Measurements from ENCODE around the gene XXYLT1. TPM values are rescaled to one million over a fixed set of nuclear protein-coding genes. Genes with fewer than 3 reads are reported as not detected.

Gene XXYLT1
- total and polyA plus RNA-seq, 12 donors, result 2.2 to 7.2 (median 3.6) TPM

DNA sequence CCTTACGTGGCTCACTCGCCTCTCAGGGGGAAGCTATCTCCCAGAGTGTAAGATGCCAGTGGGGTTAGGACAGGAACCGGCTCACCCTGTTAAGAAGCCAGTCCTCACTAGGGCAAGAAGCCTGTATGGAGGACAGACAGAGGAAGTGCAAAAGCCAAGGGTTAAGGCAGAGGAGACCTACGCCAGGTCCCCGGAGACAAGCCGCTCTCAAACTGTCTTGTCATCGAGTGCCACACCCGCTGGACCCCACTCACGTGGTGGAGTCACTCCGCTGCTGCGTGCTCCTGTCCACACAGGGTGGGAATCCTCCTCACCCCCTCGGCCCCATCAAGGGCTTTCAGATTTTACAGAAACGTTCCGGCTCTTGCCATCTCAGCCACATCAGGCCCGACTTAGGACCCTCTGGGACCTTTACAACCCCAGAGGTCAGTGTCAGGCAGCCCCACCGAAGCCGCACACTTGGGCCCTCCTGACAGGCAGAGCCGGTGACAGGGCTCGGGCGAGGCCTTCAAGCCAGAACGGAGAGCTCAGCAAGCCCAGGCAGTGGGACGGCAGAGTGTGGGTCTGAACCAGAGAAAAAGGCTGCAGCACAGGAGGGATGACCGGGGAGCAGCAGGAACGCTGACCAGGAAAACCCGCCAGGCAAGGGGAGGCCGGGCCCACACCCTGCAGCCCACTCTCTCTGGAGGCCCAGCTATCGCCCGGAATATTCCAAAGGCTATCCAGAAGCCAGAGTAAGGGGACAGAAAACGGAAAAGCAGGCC is 61.7 kb downstream of the XXYLT1 start:
- Histone ChIP-seq H3K4me3 (peak overlapping the region in 4 of 10 donors; percentile 3 to 26 (median 11)), H3K36me3 (no peaks in the 10 kb centered on the region), H3K27me3 (no peaks in the 10 kb centered on the region), H3K4me1 (peaks cover 16 to 59% (median 46%) of the 10 kb centered on the region in 9 donors), H3K27ac (peak overlapping the region; percentile 72 to 90 (median 78)), H3K9me3 (no peaks in the 10 kb centered on the region)
- intact Hi-C loops (cut with DNase I), result loop anchor here in 1 of 10 donors (10.0 kb wide), 1 partner anchor 54 kb away; no protein-coding TSS in a partner anchor
- DNase-seq (peak in 1 of 2 donors; percentile 39), ATAC-seq (peak; percentile 38 to 66 (median 56))
- no peak for TF ChIP-seq CTCF (IDR thresholded peaks at IDR 0.05)
- WGBS, 2 donors, result 66 to 72% methylated on average over 29 of the region's 29 CpGs

DNA sequence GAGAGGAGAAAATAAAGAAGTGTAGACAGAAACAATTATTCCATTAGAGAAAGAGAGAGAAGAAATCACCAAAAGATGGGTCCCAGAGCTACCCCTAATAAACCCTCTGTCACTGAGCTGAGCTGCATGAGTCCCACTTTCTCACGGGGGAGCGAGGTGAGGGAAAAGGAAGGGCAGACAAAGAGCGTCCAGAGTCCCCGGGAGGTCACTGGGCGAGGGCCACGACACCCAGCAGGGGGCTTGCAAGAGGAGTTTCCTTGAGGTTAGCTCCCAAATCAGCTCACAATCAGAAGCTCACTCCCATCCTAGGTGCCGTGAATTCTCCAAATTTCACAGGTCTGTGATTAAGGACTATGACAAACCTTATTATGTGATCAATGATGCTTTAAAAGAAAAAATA is 62.3 kb downstream of the XXYLT1 start:
- WGBS, 2 donors, result 87 to 91% methylated on average over 7 of the region's 7 CpGs
- Histone ChIP-seq H3K27ac (peak overlapping the region; percentile 72 to 90 (median 78)), H3K4me1 (peaks cover 16 to 64% (median 50%) of the 10 kb centered on the region in 9 donors), H3K36me3 (no peaks in the 10 kb centered on the region), H3K9me3 (no peaks in the 10 kb centered on the region), H3K4me3 (no peak overlapping the region), H3K27me3 (no peaks in the 10 kb centered on the region)
- ATAC-seq (no peak), DNase-seq (no peak)
- intact Hi-C loops (cut with DNase I), result loop anchor here in 1 of 10 donors (10.0 kb wide), 1 partner anchor 54 kb away; no protein-coding TSS in a partner anchor
- TF ChIP-seq CTCF (IDR thresholded peaks at IDR 0.05), result no peak

DNA sequence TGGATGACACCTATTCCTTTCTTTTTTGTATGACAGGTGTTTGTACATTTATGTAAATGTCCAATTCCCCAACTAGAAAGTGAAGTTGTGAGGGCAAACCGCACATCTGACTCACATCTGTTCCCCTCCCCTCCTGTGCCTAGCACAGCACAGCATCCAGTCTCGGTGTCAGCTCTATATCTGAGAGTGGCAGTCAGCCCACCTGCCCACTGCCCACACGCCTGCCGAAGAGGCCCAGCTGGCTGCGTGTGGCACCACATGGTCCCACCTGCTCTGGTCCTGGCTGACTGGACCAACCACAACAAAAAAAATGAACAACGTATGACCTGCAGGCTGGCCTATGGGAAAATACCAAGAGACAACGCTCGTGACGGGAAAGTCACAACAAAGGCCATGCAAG is 62.8 kb downstream of the XXYLT1 start:
- Histone ChIP-seq H3K27ac (peak overlapping the region in 6 of 10 donors; percentile 72 to 90 (median 82)), H3K36me3 (no peaks in the 10 kb centered on the region), H3K9me3 (no peaks in the 10 kb centered on the region), H3K27me3 (no peaks in the 10 kb centered on the region), H3K4me1 (peaks cover 16 to 66% (median 50%) of the 10 kb centered on the region in 9 donors), H3K4me3 (no peak overlapping the region)
- WGBS, 2 donors, result 86 to 87% methylated on average over 9 of the region's 9 CpGs
- intact Hi-C loops (cut with DNase I), result loop anchor here in 1 of 10 donors (10.0 kb wide), 1 partner anchor 53 kb away; no protein-coding TSS in a partner anchor
- ATAC-seq (no peak), DNase-seq (no peak)
- TF ChIP-seq CTCF (IDR thresholded peaks at IDR 0.05), result no peak

DNA sequence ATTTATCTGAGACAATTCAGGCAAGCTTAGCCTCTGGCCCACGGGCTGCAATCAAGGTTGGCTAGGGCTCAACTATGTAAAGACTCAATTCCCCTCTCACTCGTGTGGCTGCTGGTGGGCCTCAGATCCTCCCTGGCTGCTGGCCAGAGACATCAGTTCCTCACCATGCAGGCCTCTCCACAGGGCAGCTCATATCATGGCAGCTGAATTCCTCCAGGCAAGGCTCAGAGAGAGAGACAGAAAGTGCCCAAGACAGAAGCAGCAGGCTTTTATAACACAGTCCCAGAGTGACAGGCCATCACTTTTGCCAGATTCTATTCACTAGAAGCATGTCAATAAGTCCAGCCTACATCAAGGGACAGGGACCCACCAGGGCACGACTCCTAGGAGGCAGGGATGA is 63.2 kb downstream of the XXYLT1 start:
- Histone ChIP-seq H3K27me3 (no peaks in the 10 kb centered on the region), H3K9me3 (no peaks in the 10 kb centered on the region), H3K27ac (peak overlapping the region in 5 of 10 donors; percentile 72 to 90 (median 82)), H3K36me3 (no peaks in the 10 kb centered on the region), H3K4me3 (no peak overlapping the region), H3K4me1 (peaks cover 16 to 66% (median 50%) of the 10 kb centered on the region in 9 donors)
- no peak for ATAC-seq
- no peak for TF ChIP-seq CTCF (IDR thresholded peaks at IDR 0.05)
- intact Hi-C loops (cut with DNase I), result loop anchor here in 1 of 10 donors (10.0 kb wide), 1 partner anchor 53 kb away; no protein-coding TSS in a partner anchor
- 50 to 55% methylated on average over 3 of the region's 3 CpGs for WGBS, 2 donors
- no peak for DNase-seq
